GM21825 (cell line): ENCODE results near the gene C2.
"Not testable (repeated sequence)": the region's sequence is repeated elsewhere in the genome, so short reads cannot be mapped to it uniquely, and the experiment has no call there.

Experiments used
- ATAC-seq: cut with Tn5 transposase; IDR thresholded peaks from one replicate; pipeline ENCODE4 v1.9.1; 2021; ENCODE audit warnings: mild to moderate bottlenecking, moderate library complexity; ENCODE audit not compliant: unreplicated experiment

Gene C2

DNA sequence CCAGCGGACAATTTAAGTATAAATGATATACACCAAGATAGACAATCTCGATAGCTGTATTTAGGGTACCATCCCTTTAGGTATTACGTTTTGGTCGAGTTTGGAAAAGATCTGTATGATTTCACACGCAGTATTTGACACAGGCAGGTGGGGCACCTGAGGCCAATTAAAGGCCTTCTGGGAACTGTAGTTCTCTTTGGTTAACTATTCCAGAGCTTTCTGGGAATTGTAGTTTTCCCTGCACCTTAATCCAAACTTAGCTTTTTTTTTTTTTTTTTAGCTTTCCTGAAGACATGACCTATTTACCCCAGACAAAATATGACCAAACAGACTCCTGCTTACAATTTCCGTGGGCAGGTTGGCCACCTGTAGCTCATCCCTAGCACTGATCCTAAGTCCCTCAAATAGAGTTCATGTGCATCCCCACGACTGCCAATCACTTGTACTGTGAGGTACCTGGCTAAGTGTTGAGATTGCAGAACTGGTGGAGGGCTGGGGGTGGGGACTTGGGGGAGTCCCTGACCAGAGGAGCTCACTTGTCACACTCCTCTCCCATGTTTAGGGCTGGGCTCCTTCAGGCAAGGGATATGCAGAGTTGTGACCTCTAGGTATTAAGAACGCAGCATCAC lies 29.0 kb upstream of the C2 start:
- ATAC-seq = no peak

DNA sequence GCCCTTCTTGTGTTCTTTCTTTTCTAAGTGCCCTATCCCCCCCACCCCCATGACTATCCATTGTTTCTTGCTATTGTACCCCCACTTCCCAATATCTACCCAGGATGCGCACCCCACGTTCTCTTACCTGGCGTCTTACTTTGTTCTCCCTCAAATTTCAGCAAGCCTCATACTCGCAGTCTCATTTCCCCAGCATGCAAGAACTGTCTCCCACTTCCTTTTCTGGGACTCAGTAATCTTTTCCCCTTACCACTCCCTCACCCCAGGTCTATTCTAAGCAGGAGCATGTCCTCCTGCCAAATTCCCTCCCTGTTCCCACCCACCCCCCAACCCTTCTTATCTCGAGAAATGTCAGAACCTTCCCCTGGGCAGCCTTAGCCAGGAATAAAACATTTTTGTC lies 28.3 kb upstream of the C2 start:
- ATAC-seq = no peak

DNA sequence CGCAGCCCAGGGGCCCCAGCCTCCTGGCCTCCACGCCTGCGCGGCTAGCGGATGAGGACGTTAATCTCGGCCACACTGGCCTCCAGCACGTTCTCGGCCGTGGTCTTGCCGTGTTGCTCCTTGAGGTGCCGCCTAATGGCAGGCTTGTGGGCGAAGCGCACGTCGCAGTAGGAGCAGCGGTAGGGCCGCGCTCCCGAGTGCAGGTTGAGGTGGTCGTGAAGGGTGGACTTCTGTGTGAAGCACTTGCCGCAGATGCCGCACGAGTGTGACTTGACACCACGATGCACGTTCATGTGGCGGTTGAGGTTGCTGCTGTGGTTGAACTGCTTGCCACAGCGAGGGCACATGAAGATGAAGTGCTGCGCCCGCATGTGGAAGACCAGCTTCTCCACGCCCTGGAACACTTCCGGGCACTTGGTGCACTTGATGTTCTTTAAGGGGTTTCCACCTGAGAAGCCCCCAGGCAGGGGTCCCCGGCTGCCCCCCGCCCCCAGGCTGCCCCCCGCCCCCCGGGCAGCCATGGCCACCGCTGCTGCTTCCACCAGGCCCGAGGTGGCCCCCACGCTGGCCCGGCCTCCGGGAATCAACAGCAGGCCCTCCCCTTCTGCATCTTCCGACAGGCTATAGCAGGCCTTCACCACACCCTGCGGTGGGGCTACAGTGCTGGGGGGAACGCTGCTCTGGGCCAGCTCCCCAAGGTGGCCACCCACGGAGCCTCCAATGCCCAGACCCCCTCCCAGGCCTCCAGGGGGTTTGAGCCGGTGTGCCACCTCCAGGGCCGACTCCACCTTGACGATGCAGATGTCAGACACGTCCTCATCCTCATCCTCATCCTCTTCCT lies 27.4 kb upstream of the C2 start:
- ATAC-seq = no peak

DNA sequence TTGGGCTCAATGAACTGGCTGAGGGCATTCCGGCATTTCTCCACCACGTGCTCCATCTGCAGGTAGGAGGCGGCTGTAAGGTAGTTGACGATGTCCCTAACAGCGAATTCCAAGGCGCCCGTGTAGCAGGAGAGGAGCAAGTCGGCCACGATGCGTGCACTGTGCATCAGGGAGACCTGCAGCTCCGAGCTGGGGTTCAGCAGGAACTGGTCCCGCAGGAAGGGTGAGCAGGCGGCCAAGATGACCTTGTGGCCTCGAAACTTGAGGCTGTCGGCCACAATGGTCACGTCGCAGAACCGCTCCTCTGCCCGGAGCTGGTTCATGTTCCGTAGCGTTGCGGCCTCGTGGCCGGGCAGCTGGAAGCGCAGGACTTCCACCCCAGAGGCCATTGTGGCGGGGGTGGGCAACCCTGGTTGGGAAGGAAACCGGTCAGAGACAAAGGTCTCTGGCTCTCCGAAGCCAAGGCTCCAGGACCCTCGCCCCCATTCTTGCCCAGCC lies 26.6 kb upstream of the C2 start:
- ATAC-seq = no peak

DNA sequence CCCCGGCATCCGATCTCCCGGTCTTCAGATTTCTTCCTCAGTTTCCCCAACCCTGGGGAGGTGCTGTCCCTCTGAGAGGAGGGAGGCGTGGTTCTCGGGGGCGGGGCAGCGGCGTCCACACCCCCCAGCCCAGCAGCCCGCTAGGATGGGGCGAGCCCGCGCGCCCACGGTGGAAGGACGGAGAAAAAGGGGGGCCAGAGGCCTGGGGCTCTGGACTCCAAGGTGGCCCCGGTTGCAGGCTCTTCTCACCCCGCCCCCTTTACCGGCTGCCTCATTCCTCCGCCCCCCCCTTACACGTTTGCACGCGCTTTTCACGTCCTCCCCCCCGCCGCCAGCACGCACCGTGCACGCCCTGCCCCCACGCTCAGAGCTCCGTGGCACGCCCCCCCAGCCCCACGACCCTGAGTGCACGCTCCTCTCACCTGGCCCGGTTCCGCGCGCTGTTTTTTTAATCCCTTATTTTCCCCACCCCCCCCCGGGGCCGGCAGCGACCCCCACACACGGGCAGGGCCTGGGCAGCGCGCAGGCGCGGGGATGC lies 26.0 kb upstream of the C2 start:
- ATAC-seq = no peak

DNA sequence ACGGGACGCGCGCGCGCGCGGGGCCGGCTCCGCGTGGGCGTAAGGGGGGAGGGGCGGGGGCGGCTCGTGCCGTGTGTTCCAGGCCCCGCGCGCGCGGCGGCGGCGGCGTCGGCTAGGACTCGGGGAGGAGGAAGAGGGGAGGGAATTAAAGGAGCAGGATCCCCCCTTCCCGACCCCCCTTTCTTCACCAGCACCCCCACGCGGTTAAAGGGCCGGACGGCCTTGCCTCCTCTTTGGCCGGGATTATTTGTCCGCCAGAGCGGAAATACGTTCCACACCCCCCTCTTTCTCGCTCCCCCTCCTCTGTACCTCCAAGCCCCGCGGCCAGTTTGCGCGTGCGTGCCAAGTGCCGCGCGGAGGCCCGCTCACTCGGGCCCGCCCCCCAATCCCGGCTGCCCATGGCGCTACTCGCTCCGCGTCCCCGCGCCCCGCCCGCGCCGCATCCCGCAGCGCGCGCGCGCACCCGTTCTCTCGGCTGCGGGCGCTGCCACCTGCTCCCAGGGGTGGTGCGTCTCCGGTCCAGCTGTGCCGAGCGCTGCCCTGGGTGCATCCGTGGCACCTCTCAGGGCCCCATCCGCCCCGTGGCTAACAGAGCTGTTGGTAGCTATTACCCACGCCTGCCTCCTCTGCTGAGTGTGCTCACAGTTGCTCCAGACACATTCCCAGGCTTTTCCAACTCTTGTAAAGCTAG lies 25.4 kb upstream of the C2 start, which contains the start of gene ZBTB12:
TSS of gene ZBTB12 (minus strand) at position 134 of the 691 bp plus-strand sequence. CDS start 781 bp downstream, outside the sequence.
- ATAC-seq = peak; percentile 46

DNA sequence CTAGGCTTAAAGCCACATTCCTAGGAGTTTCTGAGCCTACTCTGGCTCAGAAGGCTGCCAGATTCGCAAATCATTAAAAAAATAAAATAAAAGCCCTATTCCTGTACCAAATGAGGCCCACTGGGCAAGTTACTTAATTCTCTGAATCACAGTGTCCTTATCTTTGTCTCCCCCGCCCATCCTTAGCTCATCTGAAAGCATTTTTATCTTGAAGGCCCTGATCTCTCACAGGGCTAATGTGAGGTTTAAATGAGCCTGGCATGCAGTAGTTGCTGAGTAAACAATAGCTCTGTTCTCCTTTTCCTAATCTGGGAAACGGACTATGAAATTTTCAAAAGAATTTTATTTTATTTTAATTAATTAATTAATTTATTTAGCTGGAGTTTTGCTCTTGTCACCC lies 23.6 kb upstream of the C2 start:
- no peak for ATAC-seq

DNA sequence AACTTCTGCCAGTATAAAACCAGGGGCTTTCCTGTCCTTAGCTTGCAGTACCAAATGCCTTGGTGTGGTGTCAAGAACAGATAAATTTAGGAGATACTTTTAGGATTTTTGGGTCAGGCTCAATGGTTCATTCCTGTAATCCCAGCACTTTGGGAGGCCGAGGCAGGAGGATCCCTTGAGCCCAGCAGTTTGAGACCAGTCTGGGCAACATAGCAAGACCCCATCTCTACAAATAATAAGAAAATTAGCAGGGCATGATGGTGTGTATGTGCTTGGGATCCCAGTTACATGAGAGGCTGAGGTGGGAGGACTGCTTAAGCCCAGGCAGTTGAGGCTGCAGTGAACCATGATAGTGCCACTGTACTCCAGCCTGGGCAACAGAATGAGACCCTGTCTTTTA lies 22.5 kb upstream of the C2 start:
- no peak for ATAC-seq

DNA sequence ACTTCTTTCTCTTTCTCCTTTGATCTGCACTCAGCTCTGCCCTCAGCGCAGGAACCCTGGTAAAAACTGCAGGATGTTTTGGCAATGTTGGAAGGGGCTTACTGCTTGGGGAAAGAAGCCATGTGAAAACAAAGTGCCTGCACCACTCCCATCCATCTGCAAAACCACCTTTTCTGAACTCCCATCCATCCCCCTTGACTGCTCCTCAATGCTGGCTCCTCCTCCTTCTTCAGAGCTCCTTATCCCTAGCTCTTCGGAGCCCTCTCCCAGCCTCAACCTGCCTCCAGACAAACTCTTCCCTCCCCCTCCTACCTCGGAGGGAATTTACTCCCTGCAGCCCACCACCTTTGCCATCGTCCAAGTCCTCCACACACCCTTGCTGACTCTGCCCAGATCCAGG lies 21.4 kb upstream of the C2 start:
- no peak for ATAC-seq

DNA sequence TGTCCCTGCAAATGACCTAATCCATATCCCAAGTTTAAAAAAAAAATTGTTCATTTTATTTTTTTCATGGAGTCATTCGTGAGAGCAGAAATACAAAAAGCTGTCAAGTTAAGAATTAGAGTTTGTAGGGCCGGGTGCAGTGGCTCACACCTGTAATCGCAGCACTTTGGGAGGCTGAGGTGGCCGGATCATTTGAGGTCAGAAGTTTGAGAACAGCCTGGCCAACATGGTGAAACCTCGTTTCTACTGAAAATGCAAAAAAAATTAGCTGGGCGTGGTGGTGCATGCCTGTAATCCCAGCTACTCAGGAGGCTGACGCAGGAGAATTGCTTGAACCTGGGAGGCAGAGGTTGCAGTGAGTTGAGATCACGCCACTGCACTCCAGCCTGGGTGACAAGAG lies 20.8 kb upstream of the C2 start:
- ATAC-seq = not testable (repeated sequence)

DNA sequence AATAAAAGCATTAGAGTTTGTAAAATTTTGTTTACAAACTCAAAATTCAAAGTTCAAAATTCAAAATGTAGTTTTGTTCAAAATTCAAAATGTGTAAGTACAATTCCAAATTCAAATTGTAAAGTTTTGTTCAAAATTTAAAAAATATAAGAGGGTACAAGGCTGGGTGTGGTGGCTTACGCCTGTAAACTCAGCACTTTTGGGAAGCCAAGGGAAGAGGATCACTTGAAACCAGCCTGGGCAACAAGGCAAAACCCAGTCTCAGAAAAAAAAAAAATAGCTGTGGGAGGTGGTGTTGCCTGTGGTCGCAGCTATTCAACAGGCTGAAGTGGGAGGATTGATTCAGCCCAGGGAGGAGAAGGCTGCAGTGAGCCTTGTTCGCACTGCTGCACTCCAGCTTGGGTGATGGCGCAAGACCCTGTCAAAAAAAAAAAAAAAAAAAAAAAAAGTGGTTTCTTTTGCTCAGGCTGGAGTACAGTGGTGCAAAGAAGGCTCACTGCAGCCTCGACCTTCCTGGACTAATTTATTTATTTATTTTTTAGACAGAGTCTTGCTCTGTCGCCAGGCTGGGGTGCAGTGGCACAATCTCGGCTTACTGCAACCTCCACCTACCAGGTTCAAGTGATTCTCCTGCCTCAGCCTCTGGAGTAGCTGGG lies 20.2 kb upstream of the C2 start:
- ATAC-seq = no peak

DNA sequence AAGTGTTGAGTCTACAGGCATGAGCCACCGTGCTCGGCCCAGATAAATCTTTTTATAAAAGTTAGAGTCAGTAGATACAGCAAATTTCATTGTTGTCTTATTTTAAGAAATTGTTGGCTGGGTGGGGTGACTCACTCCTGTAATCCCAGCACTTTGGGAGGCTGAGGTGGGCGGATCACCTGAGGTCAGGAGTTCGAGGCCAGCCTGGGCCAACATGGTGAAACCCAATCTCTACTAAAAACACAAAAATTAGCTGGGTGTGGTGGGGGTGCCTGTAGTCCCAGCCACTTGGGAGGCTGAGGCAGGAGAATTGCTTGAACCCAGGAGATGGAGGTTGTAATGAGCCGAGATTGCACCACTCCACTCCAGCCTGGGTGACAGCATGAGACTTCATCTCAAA lies 19.3 kb upstream of the C2 start:
- ATAC-seq = not testable (repeated sequence)

DNA sequence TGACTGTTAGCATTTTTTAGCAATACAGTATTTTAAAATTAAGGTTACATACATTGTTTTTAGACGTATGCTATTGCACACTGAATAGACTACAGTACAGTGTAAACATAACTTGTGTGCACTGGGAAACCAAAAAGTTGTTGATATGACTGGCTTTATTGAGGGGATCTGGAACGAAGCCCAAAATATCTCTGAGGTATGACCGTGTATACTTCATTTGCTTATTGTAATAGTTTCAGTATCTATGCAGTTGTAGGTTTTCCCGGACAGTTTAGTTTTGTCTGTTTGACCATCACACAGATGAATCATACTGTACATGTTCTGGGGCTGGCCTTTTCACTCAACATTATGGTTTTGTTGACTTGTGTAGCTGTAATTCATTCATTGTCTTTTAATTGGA lies 18.7 kb upstream of the C2 start:
- peak; percentile 57 for ATAC-seq

DNA sequence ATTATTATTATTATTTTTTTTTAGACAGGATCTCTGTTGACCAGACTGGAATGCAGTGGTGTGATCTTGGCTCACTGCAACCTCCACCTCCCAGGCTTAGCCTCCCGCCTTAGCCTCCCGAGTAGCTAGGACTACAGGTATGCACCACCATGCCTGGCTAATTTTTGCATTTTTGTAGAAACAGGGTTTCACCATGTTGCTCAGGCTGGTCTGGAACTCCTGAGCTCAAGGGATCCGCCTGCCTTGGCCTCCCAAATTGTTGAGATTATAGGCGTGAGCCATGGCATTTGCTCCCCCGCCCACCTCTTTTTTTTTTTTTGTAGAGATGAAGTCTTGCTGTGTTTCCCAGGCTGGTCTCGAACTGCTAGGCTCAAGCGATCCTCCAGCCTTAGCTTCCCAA lies 18.2 kb upstream of the C2 start:
- not testable (repeated sequence) for ATAC-seq

DNA sequence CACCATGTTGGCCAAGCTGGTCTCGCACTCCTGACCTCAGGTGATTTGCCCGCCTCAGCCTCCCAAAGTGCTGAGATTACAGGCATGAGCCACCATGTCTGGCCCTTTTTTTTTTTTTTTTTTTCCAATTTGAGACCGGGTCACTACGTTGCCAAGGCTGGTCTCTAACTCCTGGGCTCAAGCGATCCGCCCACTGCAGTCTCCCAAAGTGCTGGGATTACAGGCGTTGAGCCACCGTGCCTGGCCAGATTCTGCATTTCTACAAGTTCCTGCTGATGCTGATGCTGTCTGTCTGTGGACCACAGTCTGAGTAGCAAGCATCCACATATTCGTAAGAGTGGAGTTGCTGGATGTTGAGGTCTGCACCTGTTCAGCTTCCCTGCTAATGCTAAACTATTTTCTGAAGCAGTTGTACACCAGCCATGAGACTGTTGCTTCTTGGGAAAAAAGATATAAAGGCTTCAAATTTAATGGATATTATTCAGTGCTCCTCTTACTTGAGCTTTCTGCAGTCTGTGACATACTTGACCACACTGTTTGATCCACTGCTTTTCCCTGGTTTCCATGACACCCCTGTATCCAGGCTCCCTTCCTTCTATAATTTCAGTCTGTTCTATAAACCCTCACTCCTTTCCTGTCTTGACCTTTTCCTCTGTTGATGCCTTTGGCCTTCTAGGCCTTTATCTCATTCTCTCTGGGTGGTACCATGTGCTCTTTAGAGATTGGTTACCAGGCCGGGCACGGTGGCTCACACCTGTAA lies 15.5 kb upstream of the C2 start:
- ATAC-seq = no peak

DNA sequence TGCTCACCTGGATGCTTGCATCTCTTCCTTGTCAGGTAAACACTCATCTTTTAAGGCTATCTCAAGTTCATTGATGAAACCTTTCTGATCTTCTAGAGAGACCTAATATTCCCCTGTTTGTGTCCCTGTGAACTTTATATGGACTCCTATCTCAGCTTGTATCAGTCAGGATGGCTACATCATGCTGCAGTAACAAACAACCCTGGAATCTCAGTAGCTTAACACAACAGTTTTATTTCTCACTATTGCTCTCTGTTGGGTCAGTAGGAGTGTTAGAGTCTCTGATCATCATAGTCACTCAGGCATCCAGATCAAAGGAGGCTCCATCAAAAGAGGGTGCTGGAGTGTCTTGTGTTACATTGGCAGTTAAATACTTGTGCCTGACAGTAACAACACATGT lies 12.2 kb upstream of the C2 start:
- ATAC-seq = no peak

DNA sequence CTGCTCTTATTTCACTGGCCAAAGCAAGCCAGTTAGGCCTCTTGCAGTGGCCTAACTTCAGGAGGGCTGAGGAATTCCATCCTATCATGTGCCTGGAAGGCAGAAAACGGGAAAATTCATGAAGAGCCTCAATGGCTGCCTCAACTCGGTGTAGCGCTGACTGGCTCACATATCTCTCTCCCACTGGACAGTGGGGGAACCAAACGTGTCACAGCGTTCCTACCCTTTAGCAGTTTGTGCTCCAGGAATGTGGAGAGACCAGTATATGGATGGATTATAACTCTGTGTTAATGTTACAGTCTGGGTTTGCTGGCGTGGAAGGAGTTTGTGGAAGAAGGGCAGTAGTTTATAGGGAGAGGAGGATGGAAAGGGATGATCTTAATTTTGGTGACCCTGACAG lies 11.8 kb upstream of the C2 start:
- no peak for ATAC-seq

DNA sequence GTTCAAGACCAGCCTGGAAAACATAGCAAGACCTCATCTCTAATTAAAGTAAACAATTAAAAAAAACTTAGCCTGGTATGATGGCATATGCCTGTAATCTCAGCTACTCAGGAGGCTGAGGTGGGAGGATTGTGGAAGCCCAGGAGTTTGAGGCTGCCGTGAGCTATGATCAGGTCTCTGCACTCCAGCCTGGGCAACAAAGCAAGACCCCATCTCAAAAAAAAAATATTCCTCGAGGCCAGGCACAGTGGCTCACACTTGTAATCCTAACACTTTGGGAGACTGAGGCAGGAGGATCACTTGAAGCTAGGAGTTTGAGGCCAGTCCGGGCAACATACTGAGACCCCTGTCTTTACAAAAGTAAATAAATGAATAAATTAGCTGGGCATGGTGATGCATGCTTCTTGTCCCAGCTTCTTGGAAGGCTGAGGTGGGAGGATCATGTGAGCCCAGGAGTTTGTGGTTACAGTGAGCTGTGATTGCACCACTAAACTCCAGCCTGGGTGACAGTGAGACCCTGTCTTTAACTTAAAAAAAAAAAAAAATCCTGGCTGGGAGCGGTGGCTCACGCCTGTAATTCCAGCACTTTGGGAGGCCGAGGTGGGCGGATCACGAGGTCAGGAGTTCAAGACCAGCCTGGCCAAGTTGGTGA lies 9.3 kb upstream of the C2 start:
- no peak for ATAC-seq

DNA sequence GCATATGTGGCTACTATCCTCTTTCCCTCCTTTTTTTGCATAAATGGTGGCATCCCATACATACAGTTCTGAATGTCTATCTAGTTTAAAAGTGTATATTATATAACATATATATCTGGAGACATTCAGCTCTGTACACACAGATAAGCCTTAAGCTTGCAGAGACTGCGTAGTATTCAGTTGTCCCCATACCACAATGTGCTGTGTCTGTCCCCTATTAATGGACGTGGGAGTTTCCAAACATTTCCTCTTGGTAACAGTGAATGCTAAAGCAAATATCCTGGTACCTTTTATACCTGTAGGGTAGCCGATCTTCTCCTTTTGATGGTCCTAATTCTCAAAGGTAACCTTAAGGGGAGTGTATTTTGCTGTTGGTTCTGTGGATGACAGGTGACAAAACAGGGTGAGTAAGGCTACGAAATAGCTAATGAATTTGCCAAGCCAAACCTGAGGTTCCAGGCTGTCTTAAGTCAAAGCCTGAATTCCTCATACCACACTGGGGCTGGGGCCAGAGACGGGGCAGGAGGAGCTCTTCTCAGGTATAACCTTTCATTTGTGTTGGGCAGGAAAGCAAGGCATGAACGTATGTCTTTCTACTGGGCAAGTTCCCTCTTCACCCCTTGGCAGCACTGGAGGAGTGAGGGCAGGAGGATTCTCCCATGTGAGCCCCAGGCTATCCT lies 7.8 kb upstream of the C2 start:
- ATAC-seq = no peak
